Fibroblast of gingiva (primary cell): ENCODE data around the gene MUSK.
"Not testable (repeated sequence)": the region's sequence is repeated elsewhere in the genome, so short reads cannot be mapped to it uniquely, and the experiment has no call there.

ENCODE experiments used
- DNase-seq: peaks from one replicate; pipeline ENCODE4 v3.0.0-alpha.2; 2011; ENCODE audit warnings: low read depth

The MUSK gene

DNA sequence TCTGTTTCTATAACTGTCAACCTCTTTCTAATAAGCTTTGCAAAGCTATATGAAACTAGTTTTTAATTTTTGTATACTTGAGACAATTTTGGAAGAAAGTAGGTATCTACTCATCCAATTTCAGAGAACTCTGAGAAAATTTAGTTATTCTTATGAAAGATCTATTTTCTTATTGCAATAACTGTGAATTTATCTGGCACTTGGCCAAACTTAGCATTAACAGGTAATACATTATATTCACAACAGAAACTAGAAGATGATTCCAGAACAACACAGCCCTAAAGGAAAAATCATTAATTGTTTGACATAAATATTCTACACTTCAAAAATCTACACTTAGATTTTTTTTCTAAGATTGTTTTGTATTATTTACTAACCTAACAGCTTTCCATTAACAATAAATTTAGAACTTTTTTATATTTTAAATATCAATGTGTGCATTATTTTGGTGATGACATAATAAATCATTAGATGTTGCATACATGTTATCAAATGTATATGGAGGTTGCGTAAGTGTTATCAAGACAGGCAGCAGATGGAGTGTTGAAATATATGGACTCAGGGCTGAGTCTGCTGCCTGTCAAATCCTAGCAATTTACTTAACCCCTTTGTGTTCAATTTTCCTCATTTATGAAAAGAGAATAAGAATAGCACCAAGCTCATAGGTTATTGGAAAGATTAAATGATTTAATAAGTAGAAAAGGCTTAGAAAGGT lies 141.8 kb downstream of the MUSK start:
- DNase-seq = no peak

DNA sequence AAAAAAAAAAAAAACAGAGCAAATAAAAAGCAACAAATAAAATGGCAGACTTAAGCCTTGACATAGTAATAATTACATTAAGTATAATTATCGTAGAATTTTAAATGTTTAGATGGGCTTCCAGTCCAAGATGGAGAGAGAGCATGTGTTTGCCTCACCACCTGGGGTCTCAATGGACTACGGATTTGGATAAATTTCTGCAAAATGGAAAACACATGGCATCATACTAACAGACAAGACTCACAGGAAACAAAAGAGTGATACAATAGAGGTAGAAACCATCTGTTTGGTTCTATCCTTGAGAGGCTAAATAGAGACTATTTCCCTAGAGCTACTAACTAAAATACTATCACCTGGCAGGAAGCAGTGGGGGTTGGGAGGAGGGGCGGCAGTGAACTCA lies 144.3 kb downstream of the MUSK start:
- DNase-seq = no peak

- DNase-seq = peak; percentile 34
These were observed 145.6 kb downstream of the MUSK start for GRCh38 chr9:110814159-110814558.

DNA sequence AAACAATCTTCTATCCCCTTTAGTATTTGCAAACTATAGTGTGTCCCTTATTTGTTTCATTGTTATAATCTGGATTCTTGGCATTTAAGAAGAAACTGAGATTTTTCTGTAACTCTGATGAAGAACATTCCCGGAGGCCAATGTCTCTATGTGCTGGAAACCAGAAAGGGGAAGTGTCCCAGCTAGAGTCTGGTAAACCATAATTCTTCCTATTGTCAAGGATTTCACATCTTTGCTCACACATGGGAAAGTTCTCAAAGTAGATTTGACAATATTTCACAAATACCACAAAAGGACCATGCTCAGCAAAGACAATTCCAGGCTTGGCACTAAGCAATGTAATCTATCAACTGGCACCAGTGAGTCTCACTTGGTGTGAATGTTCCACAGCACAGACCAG lies 146.8 kb downstream of the MUSK start:
- no peak for DNase-seq

DNA sequence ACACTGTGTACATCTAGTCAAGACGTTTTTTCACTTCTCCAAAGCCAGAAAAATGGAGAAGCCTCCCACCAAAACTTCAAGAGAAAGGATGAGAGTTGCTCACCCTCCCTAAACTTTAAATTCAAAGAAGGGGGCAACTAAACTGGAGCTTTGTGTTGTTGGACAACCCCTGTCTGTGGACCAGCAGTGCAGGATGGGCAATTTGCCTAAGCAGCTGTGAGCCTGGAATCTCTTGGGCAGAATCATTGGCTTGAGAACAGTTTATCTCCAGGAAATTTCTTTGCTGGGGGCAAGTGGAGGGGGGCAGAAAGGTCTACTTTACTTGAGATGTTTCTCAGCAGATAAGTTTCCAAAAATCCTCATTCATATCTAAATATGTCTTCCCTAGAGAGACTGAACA lies 151.8 kb downstream of the MUSK start:
- DNase-seq = no peak

DNA sequence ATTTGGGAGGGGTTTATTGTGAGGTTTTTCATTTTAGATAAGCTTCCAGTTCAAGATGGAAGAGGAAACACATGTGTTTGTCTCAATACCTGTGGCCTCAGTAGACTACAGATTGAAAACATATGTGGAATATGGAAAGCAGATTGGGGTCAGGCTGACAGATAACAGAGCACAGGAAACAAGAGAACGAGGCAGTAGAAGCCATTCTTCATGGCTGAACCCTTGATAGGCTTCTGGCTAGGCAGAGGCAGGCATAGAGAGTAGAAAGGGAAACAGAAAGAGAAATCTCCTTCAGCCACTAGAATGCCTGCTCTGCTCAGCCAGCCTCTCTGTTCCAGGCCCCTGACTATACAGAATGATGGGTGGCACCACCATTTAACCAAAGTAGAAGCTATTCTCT lies 152.5 kb downstream of the MUSK start:
- DNase-seq = no peak

- DNase-seq = not testable (repeated sequence)
These were observed 156.5 kb downstream of the MUSK start for GRCh38 chr9:110825129-110825528.

- no peak for DNase-seq
These were observed 157.4 kb downstream of the MUSK start for GRCh38 chr9:110825950-110826349.

DNA sequence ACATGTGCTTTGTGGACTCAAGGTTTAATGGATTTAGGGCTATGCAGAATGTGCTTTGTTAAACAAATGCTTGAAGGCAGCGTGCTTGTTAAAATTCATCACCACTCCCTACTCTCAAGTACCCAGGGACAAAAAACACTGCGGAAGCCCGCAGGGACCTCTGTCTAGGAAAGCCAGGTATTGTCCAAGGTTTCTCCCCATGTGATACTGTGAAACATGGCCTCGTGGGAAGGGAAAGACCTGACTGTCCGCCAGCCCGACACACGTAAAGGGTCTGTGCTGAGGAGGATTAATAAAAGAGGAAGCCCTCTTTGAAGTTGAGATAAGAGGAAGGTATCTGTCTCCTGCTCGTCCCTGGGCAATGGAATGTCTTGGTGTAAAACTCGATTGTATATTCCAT lies 157.8 kb downstream of the MUSK start:
- not testable (repeated sequence) for DNase-seq

DNA sequence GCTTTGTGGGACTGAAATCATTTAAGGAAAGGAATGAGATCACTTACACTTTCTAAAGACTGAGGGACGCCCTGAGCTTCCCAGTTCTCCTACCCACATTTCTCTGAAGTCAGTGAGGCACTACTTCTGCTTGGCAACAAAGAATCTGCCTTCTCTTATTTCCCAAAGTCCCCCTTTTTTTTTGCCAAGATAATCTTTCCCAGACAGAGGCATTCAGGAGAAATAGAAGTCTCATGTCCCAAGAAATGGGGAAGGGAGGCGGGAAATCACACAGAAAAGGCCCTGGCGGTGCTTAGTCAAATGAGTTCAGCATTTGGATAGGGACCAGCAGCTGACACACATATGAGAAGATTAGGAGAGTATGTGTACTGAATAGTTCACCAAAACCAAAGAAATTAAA lies 159.7 kb downstream of the MUSK start:
- peak; percentile 79 for DNase-seq

DNA sequence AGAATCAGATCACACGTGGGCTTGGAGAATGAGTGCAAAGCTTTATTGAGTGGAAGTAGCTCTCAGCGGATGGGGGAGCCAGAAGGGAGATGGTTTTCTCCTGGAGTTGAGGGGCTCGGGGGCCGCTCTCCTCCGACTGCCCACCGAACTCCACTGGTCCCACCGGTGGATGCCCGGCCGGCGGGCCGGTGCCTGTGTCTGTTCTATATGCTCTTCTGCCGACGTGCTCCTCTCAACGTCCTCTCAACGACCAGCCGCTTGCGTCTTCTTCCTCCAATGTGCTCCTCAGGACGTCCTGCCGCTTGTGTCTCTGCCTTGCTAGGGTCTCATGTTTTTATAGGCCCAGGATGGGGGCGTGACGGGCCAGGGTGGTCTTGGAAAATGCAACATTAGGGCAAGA lies 161.9 kb downstream of the MUSK start:
- no peak for DNase-seq

DNA sequence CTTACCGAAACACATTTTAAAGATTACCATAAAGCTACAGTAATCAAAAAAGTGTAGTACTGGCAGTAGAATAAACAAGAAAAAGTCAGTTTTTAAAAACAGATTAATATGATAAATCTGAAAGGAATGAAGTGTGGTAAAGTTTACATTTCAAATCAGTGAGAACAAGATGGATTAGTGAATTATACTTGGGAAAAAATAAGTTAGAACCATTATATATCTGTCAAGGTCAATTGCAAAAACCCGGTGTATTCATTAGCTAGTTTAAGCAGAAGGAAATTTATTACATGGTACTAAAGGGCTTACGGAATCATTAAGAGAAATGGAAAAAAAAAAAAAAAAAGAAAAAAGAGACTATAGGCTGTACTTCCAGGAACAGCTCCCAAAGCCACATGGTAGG lies 164.3 kb downstream of the MUSK start:
- DNase-seq = no peak

GRCh38 chr9:110835404-110835803 lies 166.8 kb downstream of the MUSK start:
- DNase-seq = peak; percentile 92

DNA sequence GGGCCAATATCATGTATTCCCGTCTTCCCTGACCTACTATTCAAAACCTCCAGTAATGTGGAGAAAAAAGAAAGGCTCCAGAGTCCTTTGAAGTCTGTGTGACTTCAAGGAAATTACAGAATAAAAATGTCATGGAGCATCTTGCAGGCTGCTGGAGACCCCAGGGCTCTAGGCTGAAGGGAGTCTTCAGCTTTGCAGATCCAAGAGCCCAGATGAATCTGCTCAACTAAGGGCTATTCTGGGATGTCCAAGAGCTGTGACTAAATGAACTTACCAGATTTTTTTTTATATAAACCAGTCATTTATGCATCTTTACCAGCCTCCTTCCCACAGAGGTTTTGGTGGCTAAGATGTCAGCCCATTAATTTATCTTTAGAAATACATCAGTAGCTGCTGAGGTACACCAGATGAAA lies 167.3 kb downstream of the MUSK start:
- DNase-seq = no peak

- DNase-seq = no peak
These were observed 168.9 kb downstream of the MUSK start for GRCh38 chr9:110837401-110838005.

- DNase-seq = no peak
These were observed 173.6 kb downstream of the MUSK start for GRCh38 chr9:110842169-110842568.

DNA sequence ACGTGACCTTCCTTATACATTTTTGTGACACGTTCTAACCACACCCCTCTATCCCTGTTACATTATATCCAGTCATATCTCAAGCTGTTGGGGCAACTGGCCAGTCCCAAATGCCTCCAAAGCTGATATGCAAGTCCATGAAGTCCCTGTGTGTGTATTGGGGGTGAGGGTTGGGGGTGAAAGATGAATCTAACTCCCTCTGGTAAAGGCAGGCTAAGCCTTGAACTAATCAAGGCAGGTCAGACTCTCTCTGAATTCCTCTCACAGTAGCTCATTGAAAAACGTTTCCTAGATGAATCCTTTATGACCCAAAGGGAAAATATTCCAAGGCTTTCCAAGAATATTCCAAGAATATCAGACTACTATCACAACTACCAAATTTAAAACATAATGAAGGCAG lies 174.4 kb downstream of the MUSK start:
- no peak for DNase-seq

GRCh38 chr9:110844121-110844520 lies 175.5 kb downstream of the MUSK start:
- no peak for DNase-seq

GRCh38 chr9:110846215-110846614 lies 177.6 kb downstream of the MUSK start:
- DNase-seq = no peak

DNA sequence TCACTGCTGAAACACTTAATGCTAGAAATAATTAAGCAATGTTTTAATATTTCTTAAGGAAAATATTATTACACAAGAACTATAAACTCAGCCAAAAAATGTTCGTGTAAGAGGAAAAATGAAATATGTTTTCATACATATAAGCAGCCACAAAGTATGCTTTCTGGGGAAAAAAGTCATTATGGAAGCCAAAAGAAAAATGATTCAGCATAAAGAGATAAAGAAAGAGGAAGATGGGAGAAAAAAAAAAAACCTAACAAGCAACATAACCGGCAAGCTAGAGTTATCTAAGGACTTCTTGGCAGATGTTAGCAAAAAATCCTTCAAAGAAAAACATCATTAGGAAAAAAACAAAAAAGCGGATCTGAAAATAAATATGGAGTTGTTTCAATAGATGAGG lies 179.1 kb downstream of the MUSK start:
- peak; percentile 80 for DNase-seq

- no peak for DNase-seq
These were observed 182.0 kb downstream of the MUSK start for GRCh38 chr9:110850401-110851135.
